ENCODE data around the gene DPF3.

GRCh38 chr14:72636871-72637270, 257.0 kb downstream of the DPF3 start:
- TF ChIP-seq POLR2A (IDR thresholded peaks at IDR 0.05) (no peak), CTCF (IDR thresholded peaks at IDR 0.05) (no peak)

All from heart left ventricle (tissue), 13 donors.